Fibroblast of peridontal ligament (primary cell): Measurements from ENCODE around the gene AK5.
"Not testable (repeated sequence)": the region's sequence is repeated elsewhere in the genome, so short reads cannot be mapped to it uniquely, and the experiment has no call there.

ENCODE experiments used
- DNase-seq: peaks from one replicate; pipeline ENCODE4 v3.0.0-alpha.2; 2010; ENCODE audit errors: extremely low read depth

Gene AK5

GRCh38 chr1:77400781-77401180 is 119.0 kb downstream of the AK5 start:
- no peak for DNase-seq

GRCh38 chr1:77401384-77401783 is 119.6 kb downstream of the AK5 start:
- DNase-seq, result peak; percentile 51

GRCh38 chr1:77405186-77405585 is 123.4 kb downstream of the AK5 start:
- DNase-seq, result no peak

GRCh38 chr1:77406661-77407060 is 124.8 kb downstream of the AK5 start:
- DNase-seq, result peak; percentile 39

- peak; percentile 53 for DNase-seq
Measured at GRCh38 chr1:77407738-77408375, 126.0 kb downstream of the AK5 start.

GRCh38 chr1:77408933-77409332 is 127.1 kb downstream of the AK5 start:
- not testable (repeated sequence) for DNase-seq

- no peak for DNase-seq
Measured at GRCh38 chr1:77412069-77412819, 130.4 kb downstream of the AK5 start.

GRCh38 chr1:77412820-77413530 is 131.2 kb downstream of the AK5 start:
- DNase-seq, result no peak

GRCh38 chr1:77413541-77414335 is 131.9 kb downstream of the AK5 start:
- no peak for DNase-seq

GRCh38 chr1:77415579-77415978 is 133.8 kb downstream of the AK5 start:
- no peak for DNase-seq

GRCh38 chr1:77416692-77417450 is 135.1 kb downstream of the AK5 start:
- peak; percentile 31 for DNase-seq

- DNase-seq, result not testable (repeated sequence)
Measured at GRCh38 chr1:77418055-77418454, 136.2 kb downstream of the AK5 start.

- DNase-seq, result no peak
Measured at GRCh38 chr1:77421504-77422233, 139.8 kb downstream of the AK5 start.

- peak; percentile 56 for DNase-seq
Measured at GRCh38 chr1:77424236-77424635, 142.4 kb downstream of the AK5 start.

GRCh38 chr1:77428068-77428467 is 146.2 kb downstream of the AK5 start:
- no peak for DNase-seq

GRCh38 chr1:77430966-77431690 is 149.3 kb downstream of the AK5 start:
- DNase-seq, result peak; percentile 50

- DNase-seq, result no peak
Measured at GRCh38 chr1:77433934-77434333, 152.1 kb downstream of the AK5 start.

- no peak for DNase-seq
Measured at GRCh38 chr1:77434967-77435366, 153.1 kb downstream of the AK5 start.

GRCh38 chr1:77438236-77438913 is 156.6 kb downstream of the AK5 start:
- DNase-seq, result peak; percentile 92
